ENCODE measurements around the gene RBM33.

The RBM33 gene

DNA sequence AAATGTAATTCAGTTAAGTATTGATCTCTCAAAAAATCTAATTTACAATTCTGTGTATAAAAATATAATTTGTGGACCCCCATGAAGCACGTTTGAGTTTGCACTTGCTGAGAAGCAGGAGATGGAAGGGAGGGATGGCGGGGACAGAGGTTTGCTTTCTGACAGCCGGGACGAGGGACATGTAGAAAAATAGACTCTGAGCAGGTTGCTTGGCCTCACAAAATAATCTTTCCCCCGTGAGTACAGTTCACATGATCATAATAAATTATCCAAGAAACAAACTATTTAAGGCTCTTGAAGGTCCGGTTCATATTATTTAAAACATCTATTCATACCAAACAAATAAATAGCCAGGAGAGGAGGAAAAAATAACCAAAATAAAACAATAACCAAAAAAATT is 157.8 kb downstream of the RBM33 start:
- DNase-seq, result no peak

- no peak for DNase-seq
These were observed 158.5 kb downstream of the RBM33 start for GRCh38 chr7:155802906-155803417.

- DNase-seq, result no peak
These were observed 159.2 kb downstream of the RBM33 start for GRCh38 chr7:155803418-155804376.

DNA sequence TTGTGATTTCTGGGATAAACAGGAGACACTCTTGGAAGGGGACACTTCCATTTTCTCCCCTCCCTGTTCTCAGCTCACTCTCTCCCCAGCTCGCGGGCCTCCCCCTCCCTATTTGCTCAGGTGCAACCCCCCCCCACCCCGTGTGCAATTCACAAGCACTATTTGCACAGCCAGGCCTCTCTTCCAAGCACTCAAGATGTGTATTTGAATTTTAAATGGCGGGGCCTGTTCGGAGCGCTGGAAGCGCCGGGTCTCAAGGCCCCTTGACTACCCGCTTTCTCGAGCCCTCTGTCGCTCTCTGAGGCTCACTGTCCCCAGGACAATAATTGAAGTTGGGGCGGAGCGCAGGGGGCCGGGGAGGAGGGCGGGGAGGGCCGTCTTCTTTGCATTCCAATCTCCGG is 160.0 kb downstream of the RBM33 start:
- no peak for DNase-seq

- DNase-seq, result peak; percentile 79
These were observed 160.7 kb downstream of the RBM33 start for GRCh38 chr7:155804897-155805825.

- no peak for DNase-seq
These were observed 161.3 kb downstream of the RBM33 start for GRCh38 chr7:155805826-155806095.

DNA sequence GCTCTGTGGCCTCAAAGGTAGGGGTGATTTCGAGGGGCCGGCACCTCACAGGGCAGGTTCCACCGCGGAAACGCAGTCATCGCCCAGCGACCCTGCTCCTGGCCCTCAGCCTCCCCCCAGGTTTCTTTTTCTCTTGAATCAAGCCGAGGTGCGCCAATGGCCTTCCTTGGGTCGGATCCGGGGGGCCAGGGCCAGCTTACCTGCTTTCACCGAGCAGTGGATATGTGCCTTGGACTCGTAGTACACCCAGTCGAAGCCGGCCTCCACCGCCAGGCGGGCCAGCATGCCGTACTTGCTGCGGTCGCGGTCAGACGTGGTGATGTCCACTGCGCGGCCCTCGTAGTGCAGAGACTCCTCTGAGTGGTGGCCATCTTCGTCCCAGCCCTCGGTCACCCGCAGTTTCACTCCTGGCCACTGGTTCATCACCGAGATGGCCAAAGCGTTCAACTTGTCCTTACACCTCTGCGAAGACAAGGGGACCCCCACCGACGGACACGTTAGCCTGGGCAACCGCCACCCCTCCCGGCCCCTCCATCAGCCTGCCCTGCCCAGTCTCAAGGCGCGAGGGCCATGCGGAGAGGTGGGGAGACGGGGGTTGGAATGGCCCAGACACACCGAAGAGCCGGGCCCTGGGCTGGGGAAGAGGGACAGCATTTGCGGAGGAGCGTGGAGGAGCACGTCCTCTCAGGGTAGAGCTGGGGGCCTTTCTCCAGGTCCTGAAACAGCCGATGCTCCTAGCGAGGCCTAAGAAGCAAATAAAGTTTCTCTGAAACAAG is 161.8 kb downstream of the RBM33 start:
- DNase-seq, result no peak

GRCh38 chr7:155807065-155807671 is 162.7 kb downstream of the RBM33 start:
- no peak for DNase-seq

DNA sequence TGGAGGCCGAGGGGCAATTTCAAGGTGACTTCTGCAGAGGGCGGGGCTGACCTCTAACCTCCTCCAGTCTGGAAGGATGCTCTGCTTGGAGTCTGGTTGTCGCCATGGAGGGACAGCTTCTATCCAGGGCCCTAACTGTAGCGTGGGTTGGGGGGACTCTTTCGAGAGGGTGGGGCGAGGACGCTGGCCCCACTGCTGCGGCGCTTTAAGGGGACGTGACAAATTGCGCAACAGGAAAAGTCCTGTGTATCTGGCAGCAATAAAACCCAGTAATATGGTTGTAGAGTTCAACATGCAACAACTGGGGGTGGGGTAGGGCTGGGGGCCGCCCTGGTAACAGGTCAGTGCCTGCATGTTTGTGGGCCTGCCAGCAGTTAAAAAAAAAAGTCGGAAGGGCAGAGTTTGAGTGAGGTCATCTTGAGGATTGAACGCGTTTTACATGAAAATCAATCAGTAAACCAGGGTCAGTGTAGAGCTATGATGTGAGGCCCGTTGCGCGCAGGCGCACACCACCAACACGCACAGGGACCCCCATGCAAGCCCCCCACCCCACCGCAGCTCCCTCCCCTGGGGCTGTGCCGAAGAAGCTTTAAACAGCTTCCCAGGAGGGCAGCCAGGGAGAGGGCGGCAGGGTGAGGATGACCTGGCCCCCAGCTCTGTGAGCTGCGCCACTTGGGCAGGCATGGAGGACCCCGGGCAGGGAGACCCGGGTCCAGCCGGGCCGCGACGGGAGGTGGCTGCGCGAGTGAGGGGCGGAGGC is 163.5 kb downstream of the RBM33 start:
- DNase-seq, result no peak

DNA sequence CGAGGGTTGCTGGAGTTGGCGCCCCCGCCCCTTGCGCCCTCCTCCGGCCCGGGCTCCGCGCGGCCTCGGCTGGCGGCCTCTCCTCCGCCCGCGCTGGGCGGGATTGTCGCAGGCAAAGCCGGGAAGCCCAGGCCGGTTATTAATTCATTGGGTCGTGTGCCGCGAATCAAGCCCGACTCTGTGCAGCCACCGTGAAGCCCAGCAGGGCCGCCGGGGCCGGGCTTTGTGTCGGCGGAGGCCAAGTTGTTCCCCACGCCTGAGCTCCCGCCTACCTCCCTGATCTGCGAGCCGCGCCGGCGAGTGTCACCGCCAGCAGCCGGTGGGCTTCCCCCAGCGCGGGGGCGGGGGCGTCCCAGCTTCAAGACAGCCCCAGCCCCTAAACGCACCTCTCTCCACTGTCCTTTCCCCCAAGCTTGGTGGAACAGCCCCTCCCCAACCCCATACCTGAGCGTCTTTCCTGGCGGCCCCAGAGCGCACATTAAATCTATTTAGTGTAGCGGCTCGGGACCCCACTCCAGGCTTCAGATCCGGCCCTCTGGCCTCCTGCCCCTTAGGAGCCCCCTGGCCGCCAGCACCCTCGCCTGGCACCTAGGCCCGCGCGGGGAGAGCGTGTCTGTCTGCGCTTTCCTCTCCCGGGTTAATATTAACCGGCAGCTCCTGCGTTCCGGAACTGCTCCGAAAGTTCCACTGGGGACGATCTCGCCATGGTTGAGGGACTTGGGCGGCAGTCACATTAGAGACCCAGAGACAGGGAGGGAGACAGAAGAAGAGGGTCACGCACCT is 164.3 kb downstream of the RBM33 start:
- no peak for DNase-seq

DNA sequence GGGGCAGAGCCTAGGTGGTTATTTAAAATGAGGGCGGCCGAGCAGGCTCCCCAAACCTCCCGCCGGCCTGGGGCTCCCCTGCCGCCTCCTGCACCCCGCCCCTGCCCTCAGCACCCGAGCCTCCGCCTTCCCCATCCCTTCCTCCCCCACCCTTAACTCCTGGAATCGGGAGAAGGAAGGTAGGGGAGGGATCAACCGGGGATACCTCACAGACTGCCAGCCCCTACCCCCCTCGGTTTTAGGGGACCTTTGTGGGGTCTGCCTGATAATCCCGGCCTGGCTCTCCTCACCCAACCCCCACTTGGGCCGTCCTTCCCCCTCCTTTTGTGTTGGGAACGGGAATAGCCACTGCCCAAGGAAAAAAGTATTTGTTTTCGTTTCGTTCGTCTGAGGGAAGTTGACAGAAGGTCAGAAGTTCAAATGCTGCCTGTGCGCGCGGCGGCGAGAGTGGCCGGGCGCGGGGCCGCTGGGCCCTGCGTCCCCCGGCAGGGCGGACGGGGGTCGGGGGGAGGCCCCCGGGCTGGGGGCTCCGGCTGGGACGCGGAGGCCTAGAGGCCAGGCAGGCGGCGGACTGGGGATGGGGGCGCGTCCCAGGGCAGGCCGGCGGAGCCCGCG is 165.0 kb downstream of the RBM33 start:
- no peak for DNase-seq

GRCh38 chr7:155809947-155810769 is 165.7 kb downstream of the RBM33 start:
- DNase-seq, result no peak

- no peak for DNase-seq
These were observed 166.5 kb downstream of the RBM33 start for GRCh38 chr7:155810770-155811559.

DNA sequence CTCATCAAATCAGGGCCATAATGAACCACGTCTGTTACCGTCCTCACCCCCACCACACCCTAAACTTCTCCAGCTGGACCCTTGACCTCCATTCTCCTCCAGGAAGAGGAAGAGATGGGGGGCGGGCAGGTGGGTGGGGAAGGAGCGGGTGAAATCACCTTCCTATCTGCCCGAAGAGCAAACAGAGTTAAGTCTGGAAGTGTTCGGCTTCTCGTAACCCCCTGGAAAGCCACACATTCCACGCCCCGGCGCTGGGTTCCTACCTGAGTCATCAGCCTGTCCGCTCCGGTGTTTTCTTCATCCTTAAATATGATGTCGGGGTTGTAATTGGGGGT is 167.1 kb downstream of the RBM33 start:
- no peak for DNase-seq

DNA sequence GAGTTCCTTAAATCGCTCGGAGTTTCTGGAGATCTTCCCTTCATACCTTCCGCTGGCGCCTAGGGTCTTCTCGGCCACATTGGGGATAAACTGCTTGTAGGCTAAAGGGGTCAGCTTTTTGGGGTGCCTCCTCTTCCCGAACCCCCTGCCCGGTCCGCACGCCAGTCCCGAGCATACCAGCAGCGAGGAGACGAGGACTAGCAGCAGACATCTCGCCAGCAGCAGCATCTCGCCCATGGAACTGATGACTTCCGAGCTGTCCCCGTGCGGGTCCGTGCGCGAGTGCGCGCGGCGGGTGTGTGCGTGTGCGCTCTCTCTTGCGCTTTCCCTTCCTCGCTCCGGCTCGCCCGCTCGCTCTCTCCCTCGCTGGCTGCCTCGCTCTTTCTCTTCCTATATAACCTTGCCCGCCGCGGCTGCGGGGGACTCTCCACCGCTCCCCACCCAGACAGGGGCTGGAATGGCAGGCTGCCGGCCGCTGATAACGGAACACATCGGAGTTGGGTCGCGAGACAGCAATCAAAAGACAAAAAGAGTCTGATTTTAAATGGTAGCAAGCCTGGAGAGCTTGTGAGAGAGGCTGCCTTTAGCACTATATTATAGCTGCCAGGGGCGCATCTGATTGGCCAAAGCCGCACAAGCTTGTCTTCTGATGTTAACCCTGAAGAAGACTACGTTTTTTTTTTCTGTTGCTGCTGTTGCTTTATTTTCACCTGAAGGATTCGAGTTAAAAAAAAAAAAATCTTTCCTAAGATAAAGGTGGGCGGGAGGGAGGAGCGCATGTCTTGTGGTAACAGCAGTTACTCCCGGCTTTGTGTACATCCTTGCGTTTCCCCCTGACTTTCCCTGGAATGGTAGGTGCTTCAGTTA is 167.7 kb downstream of the RBM33 start, which contains the start of gene SHH:
SHH (minus strand) TSS at position 569 of the 867 bp plus-strand sequence; CDS start at position 228, 341 bp downstream.
- DNase-seq, result no peak

DNA sequence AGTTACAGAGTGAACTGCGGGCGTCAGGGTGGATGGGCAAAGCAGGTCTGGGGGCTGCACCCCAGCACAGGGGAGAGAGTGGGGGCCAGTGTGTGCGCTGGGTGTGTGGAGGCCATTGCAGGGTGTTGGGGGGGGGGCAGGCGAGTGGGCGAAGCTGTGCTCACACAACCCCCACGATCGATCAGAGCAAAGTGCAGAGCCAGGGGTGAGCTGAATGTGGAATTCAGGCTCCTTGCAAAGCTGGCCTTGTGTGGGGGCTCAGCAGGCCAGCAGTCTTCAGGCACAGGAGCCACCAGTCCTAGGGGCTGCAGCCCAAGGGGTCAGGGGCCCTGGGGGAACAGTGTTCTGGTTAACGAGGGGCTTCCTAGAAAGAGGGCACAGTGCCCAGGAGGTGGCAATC is 168.7 kb downstream of the RBM33 start:
- DNase-seq, result no peak

DNA sequence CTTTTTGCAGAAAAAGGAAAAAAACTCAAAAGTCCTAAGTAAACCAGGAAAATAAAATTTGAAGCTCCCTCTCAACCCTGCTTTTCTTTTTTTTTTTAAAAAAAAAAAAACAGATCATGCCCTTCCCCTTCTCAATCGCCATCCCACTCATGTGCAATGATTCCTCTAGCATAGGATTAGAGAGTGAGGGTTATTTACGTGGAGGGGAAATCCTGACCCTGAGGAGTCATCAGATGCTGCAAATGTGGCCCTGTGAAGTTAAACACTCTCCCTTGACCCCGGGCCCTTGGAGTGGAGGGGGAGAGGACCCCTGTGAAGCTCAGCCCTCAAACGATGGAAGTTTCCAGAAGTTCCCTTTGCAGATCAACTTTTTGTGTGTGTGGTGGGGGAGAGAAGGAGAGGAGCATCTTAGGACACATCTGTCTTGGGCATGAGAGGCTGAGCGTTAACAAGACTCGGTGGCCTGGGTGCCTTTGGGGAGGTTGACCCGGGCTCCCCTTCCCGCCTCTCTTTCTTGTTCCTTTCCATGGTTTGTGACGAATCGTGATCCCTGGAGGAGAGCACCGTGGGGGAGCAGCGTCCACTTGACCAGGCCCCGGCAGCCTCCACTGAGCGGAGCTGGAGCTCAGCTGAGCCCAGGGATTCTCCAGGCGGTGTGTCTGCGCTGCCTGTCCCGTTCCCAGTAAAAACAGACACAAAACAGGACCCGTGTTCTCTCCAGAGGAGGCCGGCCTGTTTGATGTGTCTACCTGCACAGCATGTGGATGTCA is 169.3 kb downstream of the RBM33 start:
- DNase-seq, result no peak
